GM19240 (cell line): ENCODE data around the gene TSPYL4.
A peak's percentile ranks its signal among the peaks of the same experiment; 100 is the strongest.

Source experiments
- DNase-seq: peaks from one replicate; pipeline ENCODE4 v3.0.0; 2011; ENCODE audit warnings: low spot score; ENCODE audit not compliant: insufficient read length

TSPYL4 gene

DNA sequence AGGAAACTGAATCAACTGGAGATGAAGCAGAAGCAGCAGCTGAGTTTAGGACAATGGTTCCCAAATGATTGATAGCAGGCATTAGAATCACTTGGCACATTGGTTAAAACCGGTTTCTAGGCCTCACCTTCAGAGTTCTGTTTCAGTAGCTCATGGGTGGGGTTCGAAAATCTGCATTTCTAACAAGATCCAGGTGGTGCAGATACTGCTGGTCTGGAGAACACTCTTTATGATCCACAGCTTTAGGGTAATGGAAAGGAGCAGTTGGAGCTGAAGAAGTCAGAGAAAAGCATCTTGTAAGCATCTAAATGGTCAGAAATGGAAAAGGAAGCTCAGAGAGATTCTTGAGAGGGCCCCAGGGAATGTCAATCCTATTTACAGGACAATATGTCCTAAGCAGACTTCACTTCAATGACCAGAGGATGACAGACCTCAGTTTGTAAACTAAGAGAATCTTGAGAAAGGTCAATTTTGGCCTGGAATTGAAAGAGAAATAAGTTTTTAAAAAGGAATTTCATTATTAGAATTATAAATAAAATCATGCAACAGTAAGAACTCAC is 17.4 kb upstream of the TSPYL4 start:
- DNase-seq = no peak

- DNase-seq = peak; percentile 9
These were observed 14.9 kb upstream of the TSPYL4 start for GRCh38 chr6:116268589-116269293.

- no peak for DNase-seq
These were observed 14.1 kb upstream of the TSPYL4 start for GRCh38 chr6:116267836-116268588.

DNA sequence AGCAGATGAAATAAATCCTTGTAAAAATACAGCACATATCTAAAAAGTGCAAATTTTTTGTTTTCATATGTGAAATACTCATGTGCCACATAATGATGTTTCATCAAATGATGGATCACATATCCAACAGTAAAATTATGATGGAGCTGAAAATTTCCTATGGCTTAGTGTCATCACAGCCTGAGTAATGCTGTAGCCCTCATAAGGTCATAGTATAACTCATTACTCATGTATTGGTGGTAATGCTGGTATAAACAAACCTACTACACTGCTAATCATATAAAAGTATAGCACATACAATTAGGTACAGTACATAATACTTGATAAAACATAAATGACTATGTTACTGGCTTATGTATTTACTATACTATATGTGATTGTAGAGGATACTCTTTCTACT is 12.9 kb upstream of the TSPYL4 start:
- no peak for DNase-seq

DNA sequence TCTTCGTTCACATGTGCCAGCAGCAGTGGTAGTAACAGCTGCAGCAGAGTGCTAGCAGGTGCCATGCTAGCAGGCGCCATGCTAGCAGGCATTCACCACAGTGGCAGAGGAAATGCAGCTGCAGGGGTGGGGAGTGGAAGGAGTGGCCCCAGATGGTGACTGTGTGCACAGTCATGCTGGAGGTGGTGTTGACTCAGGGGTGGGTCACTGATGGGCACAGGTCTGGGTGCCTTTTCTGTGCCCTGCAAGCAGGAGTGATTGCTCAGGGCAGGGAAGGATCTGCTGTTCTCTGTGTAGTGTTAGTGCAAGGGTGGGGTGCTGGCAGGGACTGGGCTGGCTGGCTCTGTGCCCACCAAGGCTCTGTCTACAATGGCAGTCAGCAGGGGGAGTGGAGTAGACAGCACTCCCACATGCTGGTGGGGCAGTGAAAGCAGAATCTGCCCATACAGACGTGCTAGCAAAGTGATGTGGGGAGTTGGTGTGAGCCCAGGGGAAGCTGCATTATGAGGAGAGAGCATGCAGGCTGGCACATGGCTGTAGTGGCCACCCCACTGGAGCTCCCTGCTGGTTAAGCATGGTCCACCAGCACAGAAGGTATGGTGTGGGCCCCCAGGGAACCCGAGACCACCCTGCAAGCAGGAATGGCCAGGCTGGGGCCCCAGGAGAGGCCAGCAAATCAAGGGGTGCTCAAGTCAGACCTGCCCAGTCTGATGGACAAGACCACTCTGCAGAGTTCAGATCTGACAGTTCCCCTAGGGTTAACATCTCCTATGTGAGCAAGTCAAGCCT is 11.4 kb upstream of the TSPYL4 start:
- DNase-seq = no peak

GRCh38 chr6:116263353-116263752 is 9.5 kb upstream of the TSPYL4 start:
- DNase-seq = no peak

DNA sequence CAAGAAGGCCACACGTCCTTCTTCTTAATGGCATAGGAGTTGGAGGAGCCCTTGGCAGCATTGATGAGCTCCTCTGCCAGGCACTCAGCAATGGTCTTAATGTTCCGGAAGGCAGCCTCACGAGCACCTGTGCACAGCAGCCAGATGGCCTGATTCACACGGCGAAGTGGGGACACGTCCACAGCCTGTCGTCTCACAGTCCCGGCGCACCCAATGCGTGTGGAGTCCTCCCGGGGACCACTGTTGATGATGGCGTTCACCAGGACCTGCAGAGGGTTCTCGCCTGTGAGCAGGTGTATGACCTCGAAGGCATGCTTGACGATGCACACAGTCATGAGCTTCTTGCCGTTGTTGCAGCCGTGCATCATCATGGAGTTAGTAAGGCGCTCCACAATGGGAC is 4.6 kb upstream of the TSPYL4 start:
- DNase-seq = no peak

- no peak for DNase-seq
These were observed 2.8 kb upstream of the TSPYL4 start for GRCh38 chr6:116256694-116257093.

DNA sequence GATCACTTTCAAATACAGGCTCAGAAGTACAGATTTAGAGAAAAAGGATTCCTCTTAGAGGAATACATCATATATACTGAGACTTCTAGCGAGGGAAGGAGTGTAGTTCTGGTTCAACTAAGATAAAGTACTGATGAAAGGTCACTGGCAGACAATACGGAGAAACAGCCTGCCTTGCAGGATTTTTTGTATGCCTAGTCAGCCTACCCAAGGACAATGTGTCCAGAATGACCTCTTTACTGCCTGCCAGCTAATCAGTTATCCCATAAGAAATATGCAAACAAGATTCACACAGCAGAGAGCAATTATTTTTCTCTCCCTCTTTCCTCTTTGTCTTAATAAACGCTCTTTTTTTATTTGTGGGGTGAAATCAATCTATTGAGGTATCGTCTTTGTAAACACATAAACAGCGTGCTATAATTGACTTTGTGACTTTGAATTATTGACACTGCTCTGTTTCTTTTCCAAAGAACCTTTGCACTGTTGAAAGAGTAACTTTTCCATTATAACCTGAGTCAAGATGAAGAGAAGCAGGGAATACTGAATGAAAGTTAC is 1.4 kb upstream of the TSPYL4 start:
- DNase-seq = no peak

DNA sequence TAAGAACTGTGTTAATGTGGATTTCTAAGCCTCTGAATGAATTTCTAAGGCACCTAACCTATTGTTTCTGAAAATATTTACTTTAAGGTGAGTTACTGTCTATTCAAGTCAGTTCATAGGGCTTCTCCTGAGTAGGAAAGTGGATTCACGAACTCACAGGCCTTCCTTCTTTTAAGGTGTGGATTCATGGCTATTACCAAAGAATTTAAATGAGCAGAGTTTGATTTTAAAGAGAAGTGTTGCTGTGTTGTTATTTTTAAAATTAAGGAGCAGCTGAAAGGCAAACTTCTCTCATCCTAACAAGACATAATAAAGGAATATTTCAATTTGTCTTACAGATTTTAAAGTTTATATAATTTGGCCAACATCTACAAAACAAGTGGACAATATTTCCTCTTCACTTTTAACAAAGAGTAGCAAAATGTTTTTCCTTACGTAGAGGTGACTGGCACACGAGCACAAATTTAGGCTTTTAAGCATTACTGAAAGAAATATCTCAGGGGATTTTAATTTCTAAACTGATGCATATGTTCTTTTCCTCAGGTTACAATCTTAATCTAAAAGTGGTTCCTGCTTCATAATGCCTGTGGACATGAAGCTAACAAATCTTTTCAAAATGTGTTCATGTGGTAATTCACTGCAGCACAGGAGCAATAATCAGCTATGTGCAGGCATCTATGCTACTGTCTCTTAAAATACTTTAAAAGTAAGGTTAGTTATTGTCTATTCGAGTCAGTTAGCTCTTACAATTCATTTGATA is 602 bp upstream of the TSPYL4 start:
- DNase-seq = no peak

- DNase-seq = no peak
These were observed 729 bp downstream of the TSPYL4 start for GRCh38 chr6:116253188-116253504.

DNA sequence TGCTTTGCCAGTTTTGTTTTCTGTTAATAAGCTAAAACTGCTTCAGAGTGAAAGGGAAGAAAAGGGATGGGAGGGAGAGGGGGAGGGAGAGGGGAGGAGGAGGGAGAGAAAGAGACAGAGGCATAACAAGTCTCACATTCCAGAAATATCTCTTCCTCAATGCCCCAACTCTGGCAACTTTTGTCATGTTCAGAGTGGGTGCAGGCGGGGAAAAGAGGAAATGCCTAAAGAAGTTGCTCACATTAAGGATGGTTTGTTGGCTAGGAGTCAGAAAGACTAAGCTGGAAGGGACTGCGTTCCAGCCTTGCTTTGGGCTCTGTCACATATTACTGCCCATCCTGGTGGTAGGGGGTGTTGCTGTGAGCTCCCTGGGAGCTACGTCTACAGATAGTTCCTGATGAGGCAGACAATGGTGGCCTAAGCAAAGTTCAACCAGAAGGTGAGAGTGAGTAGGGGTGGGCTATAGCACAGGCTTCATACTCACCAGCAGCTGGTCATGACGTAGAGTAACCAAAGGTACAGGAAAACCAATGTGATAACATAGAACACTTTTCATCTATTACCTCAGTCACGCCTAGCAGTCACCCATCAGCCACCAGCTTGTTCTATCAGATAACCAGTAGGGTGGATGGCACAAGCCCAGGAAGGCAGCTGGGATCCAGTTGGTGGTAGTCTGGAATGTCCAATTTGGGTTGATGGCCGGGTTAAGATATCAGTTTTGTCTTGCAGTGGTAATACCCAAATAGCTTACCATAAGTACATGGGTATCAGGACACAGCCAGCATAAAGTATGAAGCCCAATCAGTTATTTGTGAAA is 2.1 kb downstream of the TSPYL4 start:
- no peak for DNase-seq

- DNase-seq = no peak
These were observed 5.3 kb downstream of the TSPYL4 start for GRCh38 chr6:116248577-116248976.

DNA sequence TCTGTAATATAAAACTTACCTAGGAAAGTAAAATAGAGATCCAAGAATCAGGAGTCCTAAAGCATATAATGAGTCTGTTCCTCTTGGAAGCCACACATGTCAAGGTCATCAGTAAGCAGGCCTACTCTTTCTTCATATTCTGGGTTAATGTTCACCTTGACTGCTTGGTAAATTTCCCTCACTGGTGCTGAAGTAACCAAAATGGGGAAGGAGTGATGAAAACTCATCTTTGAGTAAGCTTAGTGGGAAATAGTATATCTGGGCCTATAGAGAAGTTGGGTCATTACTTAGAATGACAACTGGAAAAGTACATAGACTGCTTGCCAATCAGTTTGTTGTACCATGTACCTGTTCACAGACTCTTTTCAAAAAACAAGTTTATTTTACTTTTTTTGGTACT is 6.6 kb downstream of the TSPYL4 start:
- no peak for DNase-seq

DNA sequence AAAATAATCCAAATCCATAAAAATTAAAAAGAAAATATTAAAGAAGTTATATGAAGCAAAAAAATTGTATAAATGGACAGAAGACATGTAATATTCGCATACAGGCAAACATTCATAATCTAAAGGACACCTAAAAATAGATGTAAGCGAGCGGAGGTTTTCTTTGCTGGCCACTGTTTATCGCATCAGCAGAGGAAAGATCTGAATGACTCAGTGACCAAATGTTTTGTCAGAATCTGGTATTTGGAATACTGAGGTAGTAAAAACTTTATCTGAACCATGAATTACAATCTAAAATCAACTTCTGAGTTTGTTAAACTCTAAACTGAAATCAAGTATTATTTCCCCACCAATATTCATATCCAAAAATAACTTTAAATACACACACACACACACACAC is 7.8 kb downstream of the TSPYL4 start:
- DNase-seq = no peak

GRCh38 chr6:116244284-116244683 is 9.6 kb downstream of the TSPYL4 start:
- DNase-seq = no peak

DNA sequence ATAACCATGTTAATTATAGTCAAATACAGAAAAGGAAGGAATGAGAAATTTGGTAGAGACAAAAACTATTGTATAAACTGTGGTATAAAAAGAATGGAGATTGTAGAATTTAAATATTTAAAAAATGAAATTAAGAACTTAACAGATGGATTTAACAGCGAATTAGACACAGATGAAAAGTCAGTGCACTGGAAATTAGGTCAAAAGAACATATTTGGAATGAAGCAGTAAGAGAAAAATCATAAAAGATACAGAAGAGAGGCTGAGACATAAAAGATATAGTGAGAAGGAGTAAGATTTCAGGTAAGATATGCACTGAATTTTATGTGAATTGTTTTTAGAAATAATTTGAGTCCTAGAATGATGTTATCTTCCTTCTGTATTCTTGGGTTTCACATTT is 14.0 kb downstream of the TSPYL4 start:
- DNase-seq = no peak

- DNase-seq = no peak
These were observed 14.6 kb downstream of the TSPYL4 start for GRCh38 chr6:116239256-116239655.

- no peak for DNase-seq
These were observed 15.8 kb downstream of the TSPYL4 start for GRCh38 chr6:116238083-116238482.

- DNase-seq = no peak
These were observed 19.2 kb downstream of the TSPYL4 start for GRCh38 chr6:116234689-116235088.
